IgD-negative memory B cell (primary cell): Measurements from ENCODE around the gene PEX11G. TPM values are rescaled to one million over a fixed set of nuclear protein-coding genes. Genes with fewer than 3 reads are reported as not detected.
"Not testable (repeated sequence)": the region's sequence is repeated elsewhere in the genome, so short reads cannot be mapped to it uniquely, and the experiment has no call there.

ENCODE experiments used
- H3K27ac Mint-ChIP-seq, 3 donors: one replicate each; pipeline ENCODE4 v1.8.0; 2020 to 2022; ENCODE audit warnings: mild to moderate bottlenecking in 3 of 3, mixed read lengths in 3 of 3, moderate library complexity in 1 of 3
- H3K27me3 Mint-ChIP-seq: one replicate; pipeline ENCODE4 v1.8.0; 2021; ENCODE audit warnings: mixed read lengths
- H3K36me3 Mint-ChIP-seq: one replicate; pipeline ENCODE4 v1.8.0; 2020; ENCODE audit warnings: mild to moderate bottlenecking, mixed read lengths
- H3K4me1 Mint-ChIP-seq, 3 donors: one replicate each; pipeline ENCODE4 v1.8.0; 2020 to 2022; ENCODE audit warnings: mixed read lengths in 3 of 3, mild to moderate bottlenecking in 1 of 3
- H3K4me3 Mint-ChIP-seq, 4 donors: one replicate each; pipeline ENCODE4 v1.8.0; 2020 to 2022; ENCODE audit warnings: mild to moderate bottlenecking in 4 of 4, mixed read lengths in 4 of 4, moderate library complexity in 3 of 4
- H3K9me3 Mint-ChIP-seq, 3 donors: one replicate each; pipeline ENCODE4 v1.8.0; 2020 to 2021; ENCODE audit warnings: mixed read lengths in 3 of 3, mild to moderate bottlenecking in 1 of 3
- polyA plus RNA-seq: library from polyadenylated mRNA; unstranded; fragments of 300-500 nt; fragmentation: Illumina TruSeq; gene quantifications from one replicate; pipeline ENCODE4 v1.2.3, GENCODE V29; 2021

Gene PEX11G
- polyA plus RNA-seq, 1 donor from 2014 or later = 2.8 TPM

DNA sequence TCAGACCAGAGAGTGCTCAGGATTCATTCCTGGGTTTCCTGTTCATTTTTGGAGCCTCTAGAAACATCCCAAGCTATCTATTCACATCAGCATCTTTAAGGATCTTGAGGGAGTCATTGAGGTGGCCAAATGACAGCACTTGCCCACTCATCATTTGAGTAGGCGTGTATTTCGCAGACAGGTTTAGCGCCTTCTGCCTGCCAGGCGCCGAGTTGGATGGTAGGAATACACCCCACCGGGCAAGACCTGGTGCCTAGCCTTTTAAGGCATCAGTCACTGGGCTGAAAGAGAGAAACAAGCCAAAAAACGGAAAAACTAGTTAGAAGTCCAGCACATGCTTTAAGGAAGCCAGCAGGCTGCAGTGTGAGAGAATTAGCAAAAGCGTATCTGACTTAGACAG is 33.8 kb downstream of the PEX11G start:
- Mint-ChIP-seq H3K27ac (peak overlapping the region in 2 of 3 donors; percentile 54 to 83), H3K9me3 (peaks cover 0 to 9% (median 5%) of the 10 kb centered on the region in 3 donors), H3K36me3 (peaks cover 23% of the 10 kb centered on the region), H3K4me1 (peaks cover 4 to 10% (median 5%) of the 10 kb centered on the region in 3 donors), H3K27me3 (no peaks in the 10 kb centered on the region), H3K4me3 (peak overlapping the region in 1 of 4 donors; percentile 65)

DNA sequence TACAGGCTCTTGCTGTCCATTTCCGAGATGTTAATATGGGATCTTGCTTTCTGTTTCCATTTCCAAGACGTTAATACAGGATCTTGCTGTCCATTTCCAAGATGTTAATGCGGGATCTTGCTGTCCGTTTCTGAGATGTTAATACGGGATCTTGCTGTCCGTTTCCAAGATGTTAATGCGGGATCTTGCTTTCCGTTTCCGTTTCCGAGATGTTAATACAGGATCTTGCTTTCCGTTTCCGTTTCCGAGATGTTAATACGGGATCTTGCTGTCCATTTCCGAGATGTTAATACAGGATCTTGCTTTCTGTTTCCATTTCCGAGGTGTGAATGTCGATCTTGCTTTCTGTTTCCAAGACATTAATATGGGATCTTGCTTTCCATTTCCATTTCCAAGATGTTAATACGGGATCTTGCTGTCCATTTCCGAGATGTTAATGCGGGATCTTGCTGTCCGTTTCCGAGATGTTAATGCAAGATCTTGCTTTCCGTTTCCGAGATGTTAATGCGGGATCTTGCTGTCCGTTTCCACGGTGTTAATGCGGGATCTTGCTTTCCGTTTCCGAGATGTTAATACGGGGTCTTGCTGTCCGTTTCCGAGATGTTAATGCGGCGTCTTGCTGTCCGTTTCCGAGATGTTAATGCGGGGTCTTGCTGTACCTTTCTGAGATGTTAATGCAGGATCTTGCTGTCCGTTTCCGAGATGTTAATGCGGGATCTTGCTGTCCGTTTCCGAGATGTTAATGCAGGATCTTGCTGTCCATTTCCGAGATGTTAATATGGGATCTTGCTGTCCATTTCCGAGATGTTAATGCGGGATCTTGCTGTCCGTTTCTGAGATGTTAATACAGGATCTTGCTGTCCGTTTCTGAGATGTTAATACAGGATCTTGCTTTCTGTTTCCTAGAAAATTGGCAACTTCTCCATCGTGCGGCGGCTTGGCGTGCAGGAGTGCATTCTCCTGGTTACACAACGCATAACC is 38.3 kb downstream of the PEX11G start:
- H3K27me3 Mint-ChIP-seq = no peaks in the 10 kb centered on the region
- peaks cover 17% of the 10 kb centered on the region for H3K36me3 Mint-ChIP-seq
- H3K9me3 Mint-ChIP-seq = peaks cover 0 to 9% (median 5%) of the 10 kb centered on the region in 3 donors
- H3K4me1 Mint-ChIP-seq = peaks cover 3 to 10% (median 4%) of the 10 kb centered on the region in 3 donors
- H3K27ac Mint-ChIP-seq = peak overlapping the region in 2 of 3 donors; percentile 53 to 76
- peak overlapping the region in 1 of 4 donors; percentile 52 for H3K4me3 Mint-ChIP-seq

DNA sequence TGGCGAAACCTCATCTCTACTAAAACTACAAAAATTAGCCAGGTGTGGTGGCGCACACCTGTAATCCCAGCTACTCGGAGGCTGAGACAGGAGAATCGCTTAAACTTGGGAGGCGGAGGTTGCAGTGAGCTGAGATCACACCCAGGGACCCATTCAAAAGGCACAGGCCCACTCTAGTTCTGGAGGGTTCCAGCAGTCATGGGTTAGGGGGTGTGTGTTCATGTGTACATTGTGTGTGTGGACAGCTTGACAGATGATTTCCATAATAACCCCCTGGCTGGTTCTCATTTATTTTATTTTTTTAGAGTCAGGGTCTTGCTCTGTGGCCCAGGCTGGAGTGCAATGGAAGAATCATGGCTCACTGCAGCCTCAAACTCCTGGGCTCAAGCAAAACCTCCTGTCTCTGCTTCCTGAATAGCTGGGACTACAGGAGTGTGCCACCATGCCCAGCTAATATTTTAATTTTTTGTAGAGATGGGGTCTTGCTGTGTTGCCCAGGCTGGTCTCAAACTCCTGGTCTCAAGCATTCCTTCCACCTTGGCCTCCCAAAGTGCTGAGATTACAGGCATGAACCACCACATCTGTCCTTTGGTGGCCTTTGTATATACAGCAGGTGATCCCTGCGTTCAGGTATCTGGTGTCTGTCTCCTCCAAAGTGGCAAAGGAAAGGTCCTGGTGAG is 39.3 kb downstream of the PEX11G start:
- not testable (repeated sequence) for H3K4me3 Mint-ChIP-seq, H3K27me3 Mint-ChIP-seq, H3K9me3 Mint-ChIP-seq
- H3K36me3 Mint-ChIP-seq = peaks cover 17% of the 10 kb centered on the region
- peak overlapping the region in 2 of 3 donors; percentile 53 to 71 for H3K27ac Mint-ChIP-seq
- H3K4me1 Mint-ChIP-seq = peaks cover 0 to 10% (median 4%) of the 10 kb centered on the region in 3 donors

DNA sequence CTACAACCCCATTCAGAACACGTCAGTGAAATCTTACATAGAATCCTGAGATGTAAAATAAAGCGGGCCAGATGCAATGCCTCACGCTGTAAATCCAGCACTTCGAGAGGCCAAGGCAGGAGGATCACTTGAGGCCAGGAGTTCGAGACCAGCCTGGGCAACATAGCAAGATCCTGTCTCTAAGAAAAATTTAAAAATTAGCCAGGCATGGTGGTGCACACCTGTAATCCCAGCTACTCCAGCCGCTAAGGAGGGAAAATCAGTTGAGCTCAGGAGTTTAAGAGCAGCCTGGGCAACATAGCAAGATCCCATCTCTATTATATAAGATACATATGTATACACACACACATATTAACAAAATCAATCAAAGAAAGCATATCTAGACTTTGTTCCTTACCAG is 41.2 kb downstream of the PEX11G start:
- Mint-ChIP-seq H3K4me1 (peaks cover 0 to 9% (median 4%) of the 10 kb centered on the region in 3 donors), H3K4me3 (no peak overlapping the region), H3K36me3 (peaks cover 15% of the 10 kb centered on the region), H3K9me3 (peaks cover 0 to 9% (median 5%) of the 10 kb centered on the region in 3 donors), H3K27me3 (no peaks in the 10 kb centered on the region), H3K27ac (no peak overlapping the region)

DNA sequence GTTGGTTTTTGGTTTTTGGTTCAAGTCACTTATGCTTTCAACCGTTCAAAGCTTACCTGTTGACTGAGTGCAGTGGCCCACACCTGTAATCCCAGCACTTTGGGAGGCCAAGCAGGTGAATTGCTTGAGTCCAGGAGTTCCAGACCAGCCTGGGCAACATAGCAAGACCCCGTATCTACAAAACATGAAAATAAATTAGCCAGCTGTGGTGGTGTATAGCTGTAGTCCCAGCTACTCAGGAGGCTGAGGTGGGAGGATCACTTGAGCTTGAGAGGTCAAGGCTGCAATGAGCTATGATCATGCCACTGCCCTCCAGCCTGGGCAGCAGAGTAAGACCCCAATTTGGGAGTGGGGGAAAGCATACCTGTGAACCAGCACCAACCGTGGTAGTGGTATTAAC is 43.7 kb downstream of the PEX11G start:
- peak overlapping the region in 1 of 3 donors; percentile 53 for H3K27ac Mint-ChIP-seq
- H3K4me1 Mint-ChIP-seq = no peaks in the 10 kb centered on the region
- no peaks in the 10 kb centered on the region for H3K9me3 Mint-ChIP-seq
- H3K4me3 Mint-ChIP-seq = no peak overlapping the region
- peaks cover 7% of the 10 kb centered on the region for H3K36me3 Mint-ChIP-seq
- H3K27me3 Mint-ChIP-seq = no peaks in the 10 kb centered on the region

DNA sequence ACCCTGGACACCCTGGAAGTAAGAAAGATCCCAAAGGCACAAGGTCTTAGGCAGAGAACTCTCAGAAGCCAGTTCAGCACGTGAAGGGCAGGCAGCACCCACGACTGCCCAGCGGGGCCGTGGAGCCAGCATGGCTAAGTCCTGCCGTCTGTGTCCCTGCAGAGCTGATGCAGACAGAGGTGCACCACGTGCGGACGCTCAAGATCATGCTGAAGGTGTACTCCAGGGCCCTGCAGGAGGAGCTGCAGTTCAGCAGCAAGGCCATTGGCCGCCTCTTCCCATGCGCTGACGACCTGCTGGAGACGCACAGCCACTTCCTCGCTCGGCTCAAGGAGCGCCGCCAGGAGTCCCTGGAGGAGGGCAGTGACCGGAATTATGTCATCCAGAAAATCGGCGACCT is 44.8 kb downstream of the PEX11G start:
- Mint-ChIP-seq H3K4me3 (no peak overlapping the region), H3K27me3 (no peaks in the 10 kb centered on the region), H3K4me1 (no peaks in the 10 kb centered on the region), H3K27ac (peak overlapping the region in 2 of 3 donors; percentile 39 to 53), H3K36me3 (peaks cover 5% of the 10 kb centered on the region), H3K9me3 (no peaks in the 10 kb centered on the region)

DNA sequence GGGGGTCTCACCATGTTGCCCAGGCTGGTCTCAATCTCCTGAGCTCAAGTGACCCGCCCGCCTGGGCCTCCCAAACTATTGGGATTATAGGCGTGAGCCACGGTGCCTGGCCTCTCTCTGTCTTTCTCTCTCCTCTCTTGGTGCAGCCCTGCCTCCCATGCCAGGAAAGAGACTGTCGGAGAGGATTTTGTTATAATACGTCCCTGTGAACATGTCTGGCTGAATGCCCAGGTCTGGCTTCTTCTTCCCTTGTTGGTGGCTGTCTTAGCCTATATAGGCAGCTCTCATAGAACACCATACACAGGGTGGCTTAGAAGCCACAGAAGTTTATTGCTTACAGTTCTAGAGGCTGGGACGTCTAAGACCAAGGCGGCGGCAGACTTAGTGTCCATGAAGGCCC is 46.4 kb downstream of the PEX11G start:
- Mint-ChIP-seq H3K4me1 (no peaks in the 10 kb centered on the region), H3K27me3 (no peaks in the 10 kb centered on the region), H3K9me3 (no peaks in the 10 kb centered on the region), H3K27ac (no peak overlapping the region), H3K4me3 (no peak overlapping the region), H3K36me3 (peaks cover 4% of the 10 kb centered on the region)

DNA sequence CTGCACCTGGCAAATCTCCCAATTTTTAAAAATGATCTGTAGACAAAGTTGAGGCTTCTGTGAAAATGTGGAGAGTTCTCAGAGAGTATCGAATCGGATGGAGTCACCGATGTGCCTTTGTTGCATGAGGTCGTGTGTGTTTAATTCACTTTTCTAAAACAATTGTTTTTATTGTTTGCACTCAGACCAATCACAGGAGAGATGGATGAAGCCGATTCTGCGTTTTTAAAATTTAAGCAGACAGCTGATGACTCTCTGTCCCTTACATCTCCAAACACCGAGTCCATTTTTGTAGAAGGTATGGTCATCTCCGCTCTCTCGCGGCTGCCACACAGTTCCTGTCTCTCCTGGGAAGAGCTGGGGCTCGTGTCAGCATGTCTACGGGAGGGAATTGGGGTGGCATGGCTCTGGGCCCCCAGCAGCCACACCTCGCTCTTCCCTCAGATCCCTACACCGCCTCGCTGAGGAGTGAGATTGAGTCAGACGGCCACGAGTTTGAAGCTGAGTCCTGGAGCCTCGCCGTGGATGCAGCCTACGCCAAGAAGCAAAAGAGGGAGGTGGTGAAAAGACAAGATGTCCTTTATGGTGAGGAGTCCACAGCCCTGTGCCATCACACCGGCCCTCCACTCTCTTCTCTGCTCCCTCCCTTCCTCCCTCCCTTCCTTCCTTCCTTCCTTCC is 47.2 kb downstream of the PEX11G start:
- H3K27ac Mint-ChIP-seq = no peak overlapping the region
- H3K36me3 Mint-ChIP-seq = peaks cover 4% of the 10 kb centered on the region
- H3K4me3 Mint-ChIP-seq = no peak overlapping the region

DNA sequence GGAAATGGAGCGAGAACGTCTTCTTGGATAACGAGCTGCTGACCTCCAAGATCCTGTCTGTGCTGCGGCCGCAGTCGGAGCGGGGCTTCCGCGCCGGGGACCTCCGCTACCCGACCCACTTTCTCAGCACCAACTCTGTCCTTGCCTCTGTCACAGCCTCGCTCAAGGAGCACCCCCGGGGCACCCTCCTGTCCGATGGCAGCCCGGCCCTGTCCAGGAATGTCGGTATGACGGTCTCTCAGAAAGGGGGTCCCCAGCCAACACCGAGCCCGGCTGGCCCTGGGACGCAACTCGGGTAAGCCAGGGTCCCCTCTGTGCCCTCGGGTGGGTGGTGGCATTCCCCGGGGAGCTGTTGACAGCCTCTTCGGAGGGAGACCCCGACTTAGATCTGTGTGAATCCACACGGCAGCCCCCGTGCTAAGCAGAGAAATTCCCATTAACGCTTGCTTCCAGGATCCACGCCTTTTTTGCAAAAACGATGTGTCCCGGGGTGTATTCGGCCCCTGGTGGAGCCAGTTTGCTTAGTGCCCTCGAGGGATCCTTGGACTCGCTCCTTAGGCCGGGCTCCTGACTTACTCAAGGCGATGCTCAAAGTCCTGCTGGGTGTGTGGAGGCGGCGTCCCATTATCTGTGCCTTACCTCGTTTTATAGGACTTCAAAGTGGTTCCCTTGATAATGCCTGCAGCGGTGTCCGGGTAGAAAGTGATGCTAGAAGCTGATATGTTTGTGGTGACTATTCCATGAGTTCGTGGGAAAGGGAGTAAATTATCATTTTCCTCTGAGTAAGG is 48.5 kb downstream of the PEX11G start:
- Mint-ChIP-seq H3K36me3 (peaks cover 4% of the 10 kb centered on the region), H3K4me3 (no peak overlapping the region), H3K27ac (no peak overlapping the region), H3K9me3 (no peaks in the 10 kb centered on the region), H3K4me1 (no peaks in the 10 kb centered on the region), H3K27me3 (no peaks in the 10 kb centered on the region)

More for the DNA sequence above, 47.2 kb downstream of the PEX11G start:
- no peaks in the 10 kb centered on the region for H3K27me3 Mint-ChIP-seq
- H3K4me1 Mint-ChIP-seq = no peaks in the 10 kb centered on the region
- H3K9me3 Mint-ChIP-seq = no peaks in the 10 kb centered on the region

DNA sequence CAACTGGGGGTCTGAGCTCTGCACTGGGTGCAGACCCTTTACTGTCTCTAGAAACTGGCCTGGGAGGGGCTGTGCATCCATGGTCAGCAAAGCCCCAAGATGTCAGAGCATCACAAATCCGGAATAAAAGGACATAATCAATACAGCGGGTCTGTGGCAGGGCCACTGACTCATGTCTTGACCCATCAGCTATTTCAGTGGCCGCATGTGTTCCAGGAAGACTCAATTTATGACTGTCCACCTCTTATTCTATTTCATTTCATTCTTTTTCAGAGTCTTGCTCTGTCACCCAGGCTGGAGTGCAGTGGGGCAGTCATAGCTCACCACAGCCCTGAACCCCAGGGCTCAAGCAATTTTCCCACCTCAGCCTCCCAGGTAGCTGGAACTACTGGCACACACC is 53.2 kb downstream of the PEX11G start:
- H3K9me3 Mint-ChIP-seq = no peaks in the 10 kb centered on the region
- no peaks in the 10 kb centered on the region for H3K27me3 Mint-ChIP-seq
- H3K4me3 Mint-ChIP-seq = no peak overlapping the region
- peaks cover 2% of the 10 kb centered on the region for H3K36me3 Mint-ChIP-seq
- peaks cover 0 to 2% (median 0%) of the 10 kb centered on the region in 3 donors for H3K4me1 Mint-ChIP-seq
- peak overlapping the region in 1 of 3 donors; percentile 73 for H3K27ac Mint-ChIP-seq

DNA sequence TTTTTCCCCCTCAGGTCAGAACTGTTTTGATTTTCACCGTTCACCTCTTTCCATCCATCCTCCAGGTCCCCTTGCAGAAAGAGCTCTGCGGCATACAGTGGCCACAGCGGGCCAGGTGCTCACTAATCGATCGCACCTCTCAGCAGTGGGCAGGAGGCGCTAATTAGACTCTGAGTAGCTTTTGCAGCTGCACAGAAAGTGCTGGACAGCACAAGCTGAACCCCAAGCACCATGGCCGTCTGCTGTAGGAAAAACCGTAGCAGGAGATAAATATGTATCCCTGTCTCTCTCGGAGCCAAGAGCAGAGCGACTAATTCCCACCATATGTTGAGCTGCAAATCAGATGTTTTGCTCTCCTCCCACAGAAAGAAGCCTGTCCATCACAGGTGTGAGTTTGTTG is 54.4 kb downstream of the PEX11G start:
- Mint-ChIP-seq H3K36me3 (peaks cover 2% of the 10 kb centered on the region), H3K9me3 (no peaks in the 10 kb centered on the region), H3K27ac (peak overlapping the region in 1 of 3 donors; percentile 73), H3K4me3 (no peak overlapping the region), H3K27me3 (no peaks in the 10 kb centered on the region), H3K4me1 (peaks cover 0 to 2% (median 0%) of the 10 kb centered on the region in 3 donors)

DNA sequence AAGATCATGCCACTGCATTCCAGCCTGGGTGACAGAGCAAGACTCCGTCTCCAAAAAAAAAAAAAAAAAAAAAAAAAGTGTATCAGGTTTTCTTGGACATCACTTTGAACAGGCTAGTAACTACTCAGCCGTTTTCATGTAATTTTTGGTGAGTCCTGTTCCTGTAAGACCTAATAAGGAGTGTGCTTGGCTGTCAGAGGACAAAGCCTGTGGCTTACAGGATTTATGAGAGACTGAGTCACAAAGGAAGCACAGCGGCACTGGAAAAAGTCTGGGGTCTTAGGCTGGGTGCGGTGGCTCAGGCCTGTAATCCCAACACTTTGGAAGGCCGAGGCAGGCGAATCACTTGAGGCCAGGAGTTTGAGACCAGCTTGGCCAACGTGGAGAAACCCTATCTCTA is 55.4 kb downstream of the PEX11G start:
- H3K4me1 Mint-ChIP-seq, H3K27me3 Mint-ChIP-seq, H3K36me3 Mint-ChIP-seq, H3K9me3 Mint-ChIP-seq, H3K4me3 Mint-ChIP-seq, H3K27ac Mint-ChIP-seq: not testable (repeated sequence)

DNA sequence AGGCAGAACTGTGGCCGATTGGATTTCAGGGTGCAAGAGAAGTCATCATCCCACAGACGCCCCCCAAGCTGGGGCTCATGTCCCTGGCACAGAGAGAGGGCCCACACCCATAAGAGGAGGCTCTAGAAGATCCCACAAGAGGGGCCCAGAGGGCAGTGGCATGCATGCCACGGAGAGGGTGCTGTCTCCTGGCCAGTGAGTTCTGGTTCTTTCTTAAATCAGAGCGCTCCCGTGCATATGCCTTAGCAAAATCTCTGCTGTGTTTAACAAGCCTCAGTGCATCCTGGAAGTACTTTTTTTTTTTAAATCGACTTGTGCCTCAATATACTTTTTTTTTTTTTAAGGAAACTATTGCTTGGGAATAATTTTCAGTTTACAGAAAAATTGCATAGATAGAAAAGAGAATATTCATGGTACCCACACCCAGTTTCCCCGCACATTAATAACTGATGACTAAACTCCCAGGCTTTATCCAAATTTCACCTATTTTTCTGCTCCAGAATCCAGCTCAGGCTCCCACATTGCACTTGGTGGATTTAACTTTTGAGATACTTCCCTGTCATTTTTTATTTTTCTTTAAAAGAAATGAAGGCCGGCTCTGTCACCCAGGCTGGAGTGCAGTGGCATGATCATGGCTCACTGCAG is 59.1 kb downstream of the PEX11G start:
- Mint-ChIP-seq H3K4me1 (peaks cover 0 to 9% (median 1%) of the 10 kb centered on the region in 3 donors), H3K4me3 (no peak overlapping the region), H3K36me3 (peaks cover 2% of the 10 kb centered on the region), H3K27me3 (no peaks in the 10 kb centered on the region), H3K27ac (no peak overlapping the region), H3K9me3 (no peaks in the 10 kb centered on the region)

DNA sequence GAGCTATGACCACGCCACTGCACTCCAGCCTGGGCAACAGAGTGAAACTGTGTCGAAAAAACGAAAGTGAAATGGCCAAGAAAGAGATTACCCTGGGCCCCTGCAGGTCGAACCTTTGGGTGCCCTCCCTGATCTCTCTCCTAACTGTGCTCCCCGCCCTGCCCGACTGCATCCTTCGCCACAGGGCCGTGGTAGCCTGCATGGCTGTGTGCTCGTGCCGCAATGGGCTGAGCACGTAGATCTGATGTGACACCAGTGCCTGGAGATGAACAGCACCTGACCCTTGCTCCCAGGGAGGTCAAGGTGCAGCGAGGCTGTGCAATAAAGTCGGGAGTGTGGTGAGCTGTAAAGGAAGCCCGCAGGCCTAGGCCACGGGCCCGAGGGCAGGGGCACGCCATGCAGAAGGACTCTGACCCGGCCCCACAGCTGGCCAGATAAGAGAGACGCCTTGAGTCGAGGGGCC is 60.2 kb downstream of the PEX11G start:
- Mint-ChIP-seq H3K4me3 (peak overlapping the region in 1 of 4 donors; percentile 40), H3K36me3 (peaks cover 4% of the 10 kb centered on the region), H3K9me3 (no peaks in the 10 kb centered on the region), H3K4me1 (peaks cover 0 to 9% (median 1%) of the 10 kb centered on the region in 3 donors), H3K27ac (peak overlapping the region in 1 of 3 donors; percentile 66), H3K27me3 (no peaks in the 10 kb centered on the region)
